ENCODE results near the gene AMN1.
"Not testable (repeated sequence)": the region's sequence is repeated elsewhere in the genome, so short reads cannot be mapped to it uniquely, and the experiment has no call there.

DNA sequence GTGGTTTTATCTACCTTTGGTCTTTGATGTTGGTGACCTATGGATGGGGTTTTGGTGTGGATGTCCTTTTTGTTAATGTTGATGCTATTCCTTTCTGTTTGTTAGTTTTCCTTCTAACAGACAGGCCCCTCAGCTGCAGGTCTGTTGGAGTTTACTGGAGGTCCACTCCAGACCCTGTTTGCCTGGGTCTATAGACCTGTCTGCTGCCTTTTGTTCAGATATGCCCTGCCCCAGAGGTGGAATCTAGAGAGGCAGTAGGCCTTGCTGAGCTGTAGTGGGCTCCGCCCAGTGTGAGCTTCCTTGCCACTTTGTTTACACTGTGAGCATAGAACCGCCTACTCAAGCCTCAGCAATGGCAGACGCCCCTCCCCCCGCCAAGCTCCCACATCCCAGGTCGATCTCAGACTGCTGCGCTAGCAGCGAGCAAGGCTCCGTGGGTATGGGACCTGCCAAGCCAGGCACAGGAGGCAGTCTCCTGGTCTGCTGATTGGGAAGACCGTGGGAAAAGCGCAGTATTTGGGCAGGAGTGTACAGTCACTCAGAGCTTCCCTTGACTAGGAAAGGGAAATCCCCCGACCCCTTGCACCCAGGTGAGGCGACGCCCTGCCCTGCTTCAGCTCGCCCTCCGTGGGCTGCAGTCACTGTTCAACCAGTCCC is 10.2 kb downstream of the AMN1 start:
- TF ChIP-seq PPARA (CRISPR knock-in tag; IDR thresholded peaks at IDR 0.05; ENCODE audit: borderline replicate concordance); ZNF8 (CRISPR knock-in tag; IDR thresholded peaks at IDR 0.05); PATZ1 (CRISPR knock-in tag; IDR thresholded peaks at IDR 0.05; ENCODE audit: borderline replicate concordance); ZC3H10 (CRISPR knock-in tag; IDR thresholded peaks at IDR 0.05); BACH2 (CRISPR knock-in tag; IDR thresholded peaks at IDR 0.05; ENCODE audit: borderline replicate concordance); ARNTL (CRISPR knock-in tag; IDR thresholded peaks at IDR 0.05; ENCODE audit: borderline replicate concordance, low read depth); GLIS3 (CRISPR knock-in tag; IDR thresholded peaks at IDR 0.05); ZFP30 (CRISPR knock-in tag; IDR thresholded peaks at IDR 0.05): not testable (repeated sequence)
- TF ChIP-seq, protein P1, sequence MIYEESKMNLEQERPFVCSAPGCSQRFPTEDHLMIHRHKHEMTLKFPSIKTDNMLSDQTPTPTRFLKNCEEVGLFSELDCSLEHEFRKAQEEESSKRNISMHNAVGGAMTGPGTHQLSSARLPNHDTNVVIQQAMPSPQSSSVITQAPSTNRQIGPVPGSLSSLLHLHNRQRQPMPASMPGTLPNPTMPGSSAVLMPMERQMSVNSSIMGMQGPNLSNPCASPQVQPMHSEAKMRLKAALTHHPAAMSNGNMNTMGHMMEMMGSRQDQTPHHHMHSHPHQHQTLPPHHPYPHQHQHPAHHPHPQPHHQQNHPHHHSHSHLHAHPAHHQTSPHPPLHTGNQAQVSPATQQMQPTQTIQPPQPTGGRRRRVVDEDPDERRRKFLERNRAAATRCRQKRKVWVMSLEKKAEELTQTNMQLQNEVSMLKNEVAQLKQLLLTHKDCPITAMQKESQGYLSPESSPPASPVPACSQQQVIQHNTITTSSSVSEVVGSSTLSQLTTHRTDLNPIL (CRISPR knock-in tag; IDR thresholded peaks at IDR 0.05; ENCODE audit: low read depth), result not testable (repeated sequence)
